ENCODE results near the gene CCDC158. TPM values are rescaled to one million over a fixed set of nuclear protein-coding genes. Genes with fewer than 3 reads are reported as not detected.

Gene CCDC158
- total and polyA plus RNA-seq, 10 of the 15 experiments (the other 5 are each of a cell fraction or from before 2014, with no cell fraction given), result not detected

DNA sequence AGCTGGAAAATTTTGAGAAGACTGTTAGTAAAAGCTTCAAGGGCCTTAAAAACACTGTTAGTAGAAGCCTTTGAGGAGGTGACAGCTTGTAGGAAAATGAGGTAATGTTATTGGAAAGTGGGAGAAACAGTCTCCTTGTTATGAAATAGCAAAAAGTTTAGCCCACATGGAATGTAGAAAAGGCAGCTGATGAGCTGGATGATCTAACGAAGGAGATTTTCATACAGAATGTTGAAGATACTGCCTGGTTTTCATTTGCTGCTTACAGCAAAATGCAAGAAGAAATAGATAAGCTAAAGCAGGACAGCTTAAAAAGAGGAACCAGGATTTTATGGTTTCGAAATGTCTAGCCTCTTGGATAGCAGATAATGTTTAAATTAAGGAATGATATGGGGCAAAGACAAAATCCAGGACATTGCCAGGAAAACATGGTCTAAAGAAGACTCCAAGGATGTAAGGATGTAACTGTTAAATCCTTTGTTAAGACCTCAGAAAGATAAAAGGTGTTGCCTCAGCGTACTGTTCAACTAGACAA, 124.6 kb downstream of the CCDC158 start (continued):
- TF ChIP-seq RCOR1 (conservative IDR thresholded peaks at IDR 0.05; ENCODE audit: low read depth, low read length), result no peak
- TF ChIP-seq, protein P1, sequence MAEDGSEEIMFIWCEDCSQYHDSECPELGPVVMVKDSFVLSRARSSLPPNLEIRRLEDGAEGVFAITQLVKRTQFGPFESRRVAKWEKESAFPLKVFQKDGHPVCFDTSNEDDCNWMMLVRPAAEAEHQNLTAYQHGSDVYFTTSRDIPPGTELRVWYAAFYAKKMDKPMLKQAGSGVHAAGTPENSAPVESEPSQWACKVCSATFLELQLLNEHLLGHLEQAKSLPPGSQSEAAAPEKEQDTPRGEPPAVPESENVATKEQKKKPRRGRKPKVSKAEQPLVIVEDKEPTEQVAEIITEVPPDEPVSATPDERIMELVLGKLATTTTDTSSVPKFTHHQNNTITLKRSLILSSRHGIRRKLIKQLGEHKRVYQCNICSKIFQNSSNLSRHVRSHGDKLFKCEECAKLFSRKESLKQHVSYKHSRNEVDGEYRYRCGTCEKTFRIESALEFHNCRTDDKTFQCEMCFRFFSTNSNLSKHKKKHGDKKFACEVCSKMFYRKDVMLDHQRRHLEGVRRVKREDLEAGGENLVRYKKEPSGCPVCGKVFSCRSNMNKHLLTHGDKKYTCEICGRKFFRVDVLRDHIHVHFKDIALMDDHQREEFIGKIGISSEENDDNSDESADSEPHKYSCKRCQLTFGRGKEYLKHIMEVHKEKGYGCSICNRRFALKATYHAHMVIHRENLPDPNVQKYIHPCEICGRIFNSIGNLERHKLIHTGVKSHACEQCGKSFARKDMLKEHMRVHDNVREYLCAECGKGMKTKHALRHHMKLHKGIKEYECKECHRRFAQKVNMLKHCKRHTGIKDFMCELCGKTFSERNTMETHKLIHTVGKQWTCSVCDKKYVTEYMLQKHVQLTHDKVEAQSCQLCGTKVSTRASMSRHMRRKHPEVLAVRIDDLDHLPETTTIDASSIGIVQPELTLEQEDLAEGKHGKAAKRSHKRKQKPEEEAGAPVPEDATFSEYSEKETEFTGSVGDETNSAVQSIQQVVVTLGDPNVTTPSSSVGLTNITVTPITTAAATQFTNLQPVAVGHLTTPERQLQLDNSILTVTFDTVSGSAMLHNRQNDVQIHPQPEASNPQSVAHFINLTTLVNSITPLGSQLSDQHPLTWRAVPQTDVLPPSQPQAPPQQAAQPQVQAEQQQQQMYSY (CRISPR knock-in tag; IDR thresholded peaks at IDR 0.05), result no peak
- no peak for TF ChIP-seq SREBF1 (IDR thresholded peaks at IDR 0.05; ENCODE audit: low read length)

DNA sequence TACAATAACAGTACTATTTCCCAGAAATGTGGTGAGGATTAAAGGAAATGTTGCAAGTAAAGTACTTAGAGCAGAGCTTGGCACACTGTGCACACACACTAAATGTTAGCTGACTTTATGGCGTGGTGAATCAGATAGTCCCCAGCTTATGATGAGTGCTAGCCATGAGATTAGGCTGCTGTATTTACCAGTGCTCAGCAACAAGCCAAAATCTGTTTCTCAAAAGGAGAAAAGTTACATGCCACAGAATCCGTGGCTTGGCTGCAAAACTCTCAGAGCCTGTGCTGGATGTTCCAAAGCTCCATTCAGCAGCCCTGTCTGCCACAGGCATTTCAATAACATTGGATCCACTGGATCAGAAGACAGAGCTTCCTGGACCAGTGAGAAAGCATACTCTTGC, 127.2 kb downstream of the CCDC158 start:
- RAD21 ChIA-PET (ENCODE audit: unreplicated experiment), result no interaction called here
- no peak for FAIRE-seq

More for the DNA sequence above, 127.2 kb downstream of the CCDC158 start:
- no TSS peak for BruUV-seq (replicated peaks)
- ChIA-PET CTCF (no interaction called here), POLR2A (no interaction called here), SMC1A (ENCODE audit: uncharacterized antibody, unreplicated experiment) (no interaction called here)
- Histone ChIP-seq H3K79me2 (ENCODE audit: control insufficient read depth, insufficient read depth, low read length) (no peaks in the 10 kb centered on the region), H4K20me1 (ENCODE audit: control insufficient read depth, insufficient read depth) (no peaks in the 10 kb centered on the region), H3K9me3 (replicated peaks; ENCODE audit: control insufficient read depth, insufficient read depth, low read length) (peaks cover 19% of the 10 kb centered on the region), H3K27me3 (replicated peaks in 1 of 2; ENCODE audit: control insufficient read depth in 2 of 2, insufficient read depth in 2 of 2, low read length in 1 of 2) (no peaks in the 10 kb centered on the region; a peak in 2 of 4 replicates), H3K4me2 (ENCODE audit: control insufficient read depth, insufficient read depth) (no peak overlapping the region), H3K4me1 (ENCODE audit: control insufficient read depth, insufficient read depth, low read length) (no peaks in the 10 kb centered on the region), H2AFZ (ENCODE audit: control insufficient read depth, low read depth, low read length) (no peak overlapping the region), H3K9ac (ENCODE audit: control insufficient read depth, insufficient read depth, low read length) (no peak overlapping the region), H3K36me3 (ENCODE audit: control insufficient read depth in 2 of 2, insufficient read depth in 2 of 2, low read length in 1 of 2) (no peaks in the 10 kb centered on the region), H3K27ac (ENCODE audit: control insufficient read depth, insufficient read depth) (no peak overlapping the region), H3K4me3 (no peak overlapping the region)
- DNase-seq (ENCODE audit: low read depth, low spot score) (no peak), ATAC-seq (no peak)
- in situ Hi-C loops (cut with MboI), result no loop called here
- TF ChIP-seq KAT2A (conservative IDR thresholded peaks at IDR 0.05; ENCODE audit: control insufficient read depth, low read depth, low read length), result no peak
- TF ChIP-seq NFYB (IDR thresholded peaks at IDR 0.05; ENCODE audit: insufficient read depth, low read depth, low read length), result no peak
- TF ChIP-seq YBX1 (IDR thresholded peaks at IDR 0.05), result no peak
- TF ChIP-seq, protein P2, sequence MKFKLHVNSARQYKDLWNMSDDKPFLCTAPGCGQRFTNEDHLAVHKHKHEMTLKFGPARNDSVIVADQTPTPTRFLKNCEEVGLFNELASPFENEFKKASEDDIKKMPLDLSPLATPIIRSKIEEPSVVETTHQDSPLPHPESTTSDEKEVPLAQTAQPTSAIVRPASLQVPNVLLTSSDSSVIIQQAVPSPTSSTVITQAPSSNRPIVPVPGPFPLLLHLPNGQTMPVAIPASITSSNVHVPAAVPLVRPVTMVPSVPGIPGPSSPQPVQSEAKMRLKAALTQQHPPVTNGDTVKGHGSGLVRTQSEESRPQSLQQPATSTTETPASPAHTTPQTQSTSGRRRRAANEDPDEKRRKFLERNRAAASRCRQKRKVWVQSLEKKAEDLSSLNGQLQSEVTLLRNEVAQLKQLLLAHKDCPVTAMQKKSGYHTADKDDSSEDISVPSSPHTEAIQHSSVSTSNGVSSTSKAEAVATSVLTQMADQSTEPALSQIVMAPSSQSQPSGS (IDR thresholded peaks at IDR 0.05; ENCODE audit: low read length), result no peak
- TF ChIP-seq, protein P3, sequence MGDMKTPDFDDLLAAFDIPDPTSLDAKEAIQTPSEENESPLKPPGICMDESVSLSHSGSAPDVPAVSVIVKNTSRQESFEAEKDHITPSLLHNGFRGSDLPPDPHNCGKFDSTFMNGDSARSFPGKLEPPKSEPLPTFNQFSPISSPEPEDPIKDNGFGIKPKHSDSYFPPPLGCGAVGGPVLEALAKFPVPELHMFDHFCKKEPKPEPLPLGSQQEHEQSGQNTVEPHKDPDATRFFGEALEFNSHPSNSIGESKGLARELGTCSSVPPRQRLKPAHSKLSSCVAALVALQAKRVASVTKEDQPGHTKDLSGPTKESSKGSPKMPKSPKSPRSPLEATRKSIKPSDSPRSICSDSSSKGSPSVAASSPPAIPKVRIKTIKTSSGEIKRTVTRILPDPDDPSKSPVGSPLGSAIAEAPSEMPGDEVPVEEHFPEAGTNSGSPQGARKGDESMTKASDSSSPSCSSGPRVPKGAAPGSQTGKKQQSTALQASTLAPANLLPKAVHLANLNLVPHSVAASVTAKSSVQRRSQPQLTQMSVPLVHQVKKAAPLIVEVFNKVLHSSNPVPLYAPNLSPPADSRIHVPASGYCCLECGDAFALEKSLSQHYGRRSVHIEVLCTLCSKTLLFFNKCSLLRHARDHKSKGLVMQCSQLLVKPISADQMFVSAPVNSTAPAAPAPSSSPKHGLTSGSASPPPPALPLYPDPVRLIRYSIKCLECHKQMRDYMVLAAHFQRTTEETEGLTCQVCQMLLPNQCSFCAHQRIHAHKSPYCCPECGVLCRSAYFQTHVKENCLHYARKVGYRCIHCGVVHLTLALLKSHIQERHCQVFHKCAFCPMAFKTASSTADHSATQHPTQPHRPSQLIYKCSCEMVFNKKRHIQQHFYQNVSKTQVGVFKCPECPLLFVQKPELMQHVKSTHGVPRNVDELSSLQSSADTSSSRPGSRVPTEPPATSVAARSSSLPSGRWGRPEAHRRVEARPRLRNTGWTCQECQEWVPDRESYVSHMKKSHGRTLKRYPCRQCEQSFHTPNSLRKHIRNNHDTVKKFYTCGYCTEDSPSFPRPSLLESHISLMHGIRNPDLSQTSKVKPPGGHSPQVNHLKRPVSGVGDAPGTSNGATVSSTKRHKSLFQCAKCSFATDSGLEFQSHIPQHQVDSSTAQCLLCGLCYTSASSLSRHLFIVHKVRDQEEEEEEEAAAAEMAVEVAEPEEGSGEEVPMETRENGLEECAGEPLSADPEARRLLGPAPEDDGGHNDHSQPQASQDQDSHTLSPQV (IDR thresholded peaks at IDR 0.05), result no peak
- no peak for TF ChIP-seq TCF7 (IDR thresholded peaks at IDR 0.05; ENCODE audit: borderline replicate concordance)
- TF ChIP-seq ZNF384 (IDR thresholded peaks at IDR 0.05; ENCODE audit: borderline replicate concordance, low read depth, low read length), result no peak
- TF ChIP-seq, protein P4, sequence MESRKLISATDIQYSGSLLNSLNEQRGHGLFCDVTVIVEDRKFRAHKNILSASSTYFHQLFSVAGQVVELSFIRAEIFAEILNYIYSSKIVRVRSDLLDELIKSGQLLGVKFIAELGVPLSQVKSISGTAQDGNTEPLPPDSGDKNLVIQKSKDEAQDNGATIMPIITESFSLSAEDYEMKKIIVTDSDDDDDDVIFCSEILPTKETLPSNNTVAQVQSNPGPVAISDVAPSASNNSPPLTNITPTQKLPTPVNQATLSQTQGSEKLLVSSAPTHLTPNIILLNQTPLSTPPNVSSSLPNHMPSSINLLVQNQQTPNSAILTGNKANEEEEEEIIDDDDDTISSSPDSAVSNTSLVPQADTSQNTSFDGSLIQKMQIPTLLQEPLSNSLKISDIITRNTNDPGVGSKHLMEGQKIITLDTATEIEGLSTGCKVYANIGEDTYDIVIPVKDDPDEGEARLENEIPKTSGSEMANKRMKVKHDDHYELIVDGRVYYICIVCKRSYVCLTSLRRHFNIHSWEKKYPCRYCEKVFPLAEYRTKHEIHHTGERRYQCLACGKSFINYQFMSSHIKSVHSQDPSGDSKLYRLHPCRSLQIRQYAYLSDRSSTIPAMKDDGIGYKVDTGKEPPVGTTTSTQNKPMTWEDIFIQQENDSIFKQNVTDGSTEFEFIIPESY (IDR thresholded peaks at IDR 0.05), result no peak
- intact Hi-C loops (cut with micrococcal nuclease; ENCODE audit: unreplicated experiment), result no loop called here
- WGBS (ENCODE audit: insufficient coverage, insufficient replicate concordance, low lambda C conversion rate, missing lambda C conversion rate), result 3% methylated on average over 2 of the region's 2 CpGs

Data from GM12878 (cell line).